Stimulated activated CD4-positive, alpha-beta T cell treated with anti-CD3 and anti-CD28 coated beads, Interleukin-12 subunit alpha, Interleukin-12 subunit beta, amount 100 ng/mL, for 24 hours (primary cell): Measurements from ENCODE around the gene MZF1.
A peak's percentile ranks its signal among the peaks of the same experiment; 100 is the strongest.
"Not testable (repeated sequence)": the region's sequence is repeated elsewhere in the genome, so short reads cannot be mapped to it uniquely, and the experiment has no call there.

ENCODE experiments used
- DNase-seq, 2 experiments: peaks; one replicate each; pipeline ENCODE4 v3.0.0-alpha.2; 2020; ENCODE audit warnings: low read depth in 2 of 2

The MZF1 gene

GRCh38 chr19:58572818-58573657 lies at the start of gene MZF1:
Gene MZF1 (minus strand): TSS chr19:58573335. CDS start chr19:58571389, 1,946 bp downstream.
- DNase-seq, result peak; percentile 98 to 99

GRCh38 chr19:58607213-58607612 lies 34.1 kb upstream of the MZF1 start:
- DNase-seq, result not testable (repeated sequence)

- not testable (repeated sequence) for DNase-seq
Observed at GRCh38 chr19:58606251-58606896, 33.2 kb upstream of the MZF1 start.

- no peak for DNase-seq
Observed at GRCh38 chr19:58586133-58586765, 13.1 kb upstream of the MZF1 start.

- no peak for DNase-seq
Observed at GRCh38 chr19:58585442-58586132, 12.5 kb upstream of the MZF1 start.

- DNase-seq, result no peak
Observed at GRCh38 chr19:58584498-58585441, 11.6 kb upstream of the MZF1 start.

- DNase-seq, result no peak
Observed at GRCh38 chr19:58582985-58583384, 9.8 kb upstream of the MZF1 start.

GRCh38 chr19:58581227-58582141 lies 8.3 kb upstream of the MZF1 start:
- peak; percentile 83 to 92 for DNase-seq

- DNase-seq, result no peak
Observed at GRCh38 chr19:58579473-58580142, 6.5 kb upstream of the MZF1 start.

GRCh38 chr19:58578012-58578925 lies 5.1 kb upstream of the MZF1 start:
- DNase-seq, result no peak

GRCh38 chr19:58577581-58577980 lies 4.4 kb upstream of the MZF1 start:
- DNase-seq, result not testable (repeated sequence)

- DNase-seq, result peak; percentile 63 to 78
Observed at GRCh38 chr19:58575183-58576041, 2.3 kb upstream of the MZF1 start.

GRCh38 chr19:58573658-58574164 lies 576 bp upstream of the MZF1 start:
- DNase-seq, result no peak

GRCh38 chr19:58572026-58572817 lies 913 bp downstream of the MZF1 start:
- DNase-seq, result no peak

- no peak for DNase-seq
Observed at GRCh38 chr19:58571575-58571947, 1.6 kb downstream of the MZF1 start.
